ENCODE results near the gene NRK. TPM values are rescaled to one million over a fixed set of nuclear protein-coding genes. Genes with fewer than 3 reads are reported as not detected.
A peak's percentile ranks its signal among the peaks of the same experiment; 100 is the strongest.
"Not testable (repeated sequence)": the region's sequence is repeated elsewhere in the genome, so short reads cannot be mapped to it uniquely, and the experiment has no call there.

The NRK gene
- total and polyA plus RNA-seq, 7 donors, result under 0.01 to 6.1 (median 2.3) TPM; not detected in 1

GRCh38 chrX:105803891-105804290, 18.4 kb upstream of the NRK start:
- no peaks in the 10 kb centered on the region for H3K36me3 ChIP-seq
- no peaks in the 10 kb centered on the region for H3K27me3 ChIP-seq
- H3K4me1 ChIP-seq, result no peaks in the 10 kb centered on the region
- H3K4me3 ChIP-seq, result no peak overlapping the region
- no peak for DNase-seq
- H3K27ac ChIP-seq, result no peak overlapping the region
- TF ChIP-seq EP300 (IDR thresholded peaks at IDR 0.05) (no peak), POLR2A (IDR thresholded peaks at IDR 0.05) (no peak), CTCF (IDR thresholded peaks at IDR 0.05) (no peak), POLR2AphosphoS5 (IDR thresholded peaks at IDR 0.05) (no peak)
- intact Hi-C loops (cut with DNase I), result no loop called here
- 62 to 70% methylated on average over 2 of the region's 2 CpGs for WGBS, 2 donors
- H3K9me3 ChIP-seq, result no peaks in the 10 kb centered on the region

GRCh38 chrX:105805655-105806054, 16.7 kb upstream of the NRK start:
- intact Hi-C loops (cut with DNase I); H3K27me3 ChIP-seq; H3K4me1 ChIP-seq; H3K4me3 ChIP-seq; DNase-seq; H3K36me3 ChIP-seq; H3K9me3 ChIP-seq; H3K27ac ChIP-seq: not testable (repeated sequence)

- Histone ChIP-seq H3K27ac (no peak overlapping the region), H3K4me1 (no peaks in the 10 kb centered on the region), H3K9me3 (no peaks in the 10 kb centered on the region), H3K36me3 (no peaks in the 10 kb centered on the region), H3K27me3 (peaks cover 0 to 16% (median 8%) of the 10 kb centered on the region in 3 donors), H3K4me3 (no peak overlapping the region)
- TF ChIP-seq POLR2A (IDR thresholded peaks at IDR 0.05) (no peak), POLR2AphosphoS5 (IDR thresholded peaks at IDR 0.05) (no peak), EP300 (IDR thresholded peaks at IDR 0.05) (no peak), CTCF (IDR thresholded peaks at IDR 0.05) (no peak)
- DNase-seq, result no peak
- intact Hi-C loops (cut with DNase I), result no loop called here
- WGBS, 2 donors, result 79 to 85% methylated on average over 2 of the region's 2 CpGs
These were observed 5.8 kb upstream of the NRK start for GRCh38 chrX:105816517-105816916.

- Histone ChIP-seq H3K4me1 (peaks cover 0 to 3% (median 0%) of the 10 kb centered on the region in 4 donors), H3K27me3 (peaks cover 9 to 18% (median 14%) of the 10 kb centered on the region in 3 donors), H3K36me3 (no peaks in the 10 kb centered on the region), H3K27ac (no peak overlapping the region), H3K4me3 (no peak overlapping the region), H3K9me3 (no peaks in the 10 kb centered on the region)
- 39 to 45% methylated on average over 7 of the region's 7 CpGs for WGBS, 2 donors
- no peak for TF ChIP-seq POLR2AphosphoS5 (IDR thresholded peaks at IDR 0.05)
- TF ChIP-seq POLR2A (IDR thresholded peaks at IDR 0.05), result no peak
- no peak for TF ChIP-seq EP300 (IDR thresholded peaks at IDR 0.05)
- TF ChIP-seq CTCF (IDR thresholded peaks at IDR 0.05), result no peak
- DNase-seq, result no peak
- intact Hi-C loops (cut with DNase I), result no loop called here
These were observed 2.1 kb upstream of the NRK start for GRCh38 chrX:105820247-105820646.

- TF ChIP-seq EP300 (IDR thresholded peaks at IDR 0.05) (no peak), POLR2A (IDR thresholded peaks at IDR 0.05) (no peak), CTCF (IDR thresholded peaks at IDR 0.05) (no peak), POLR2AphosphoS5 (IDR thresholded peaks at IDR 0.05) (no peak)
- Histone ChIP-seq H3K4me3 (peak overlapping the region in 3 of 4 donors; percentile 31 to 48 (median 45)), H3K36me3 (no peaks in the 10 kb centered on the region), H3K9me3 (no peaks in the 10 kb centered on the region), H3K27me3 (peaks cover 9 to 18% (median 14%) of the 10 kb centered on the region in 3 donors), H3K27ac (no peak overlapping the region), H3K4me1 (peaks cover 0 to 3% (median 0%) of the 10 kb centered on the region in 4 donors)
- 3 to 7% methylated on average over 28 of the region's 28 CpGs for WGBS, 2 donors
- intact Hi-C loops (cut with DNase I), result no loop called here
- peak; percentile 57 for DNase-seq
These were observed 743 bp upstream of the NRK start for GRCh38 chrX:105821471-105822121.

All from sigmoid colon (tissue), 7 donors.